GM19043 (cell line): ENCODE data around the gene EIF3C.
"Not testable (repeated sequence)": the region's sequence is repeated elsewhere in the genome, so short reads cannot be mapped to it uniquely, and the experiment has no call there.

ENCODE experiments used
- ATAC-seq: cut with Tn5 transposase; IDR thresholded peaks from one replicate; pipeline ENCODE4 v1.9.1; 2021; ENCODE audit warnings: low read depth; ENCODE audit not compliant: unreplicated experiment

Gene EIF3C

DNA sequence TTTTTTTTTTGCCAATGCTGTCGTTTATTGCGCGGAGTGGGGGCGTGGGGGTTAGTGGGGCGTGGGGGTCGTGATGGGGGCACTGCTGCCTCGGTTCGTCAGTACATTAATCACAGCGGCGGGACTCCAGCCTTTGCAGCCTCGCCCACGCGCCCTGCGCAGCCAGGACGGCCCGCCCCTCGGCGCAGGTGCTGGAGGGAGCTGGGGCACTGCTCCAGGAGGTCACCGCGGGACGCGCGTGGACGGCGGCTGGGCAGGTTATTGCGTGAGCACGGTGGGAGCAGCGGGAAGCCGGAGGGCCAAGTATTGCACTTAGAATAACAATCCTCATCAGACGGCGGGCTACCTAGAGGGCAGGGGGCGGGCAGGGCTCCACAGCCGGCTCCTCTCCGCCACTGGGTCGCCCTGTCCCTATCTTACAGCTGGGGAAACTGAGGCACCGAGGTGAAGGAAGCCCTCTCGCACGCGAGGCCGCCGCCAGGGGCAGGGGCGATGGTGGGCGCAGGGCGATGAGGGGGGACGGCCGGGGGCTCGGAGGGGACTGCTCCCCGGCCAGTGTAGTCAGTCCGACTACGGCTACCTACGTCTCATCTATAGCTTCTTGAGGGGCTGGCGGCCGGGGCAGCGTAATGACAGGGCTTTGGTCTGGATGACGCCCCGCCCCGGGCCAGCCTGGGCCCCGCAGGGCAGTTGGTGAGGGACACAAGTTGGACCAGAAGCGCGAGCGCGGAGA lies 35.5 kb downstream of the EIF3C start:
- not testable (repeated sequence) for ATAC-seq

DNA sequence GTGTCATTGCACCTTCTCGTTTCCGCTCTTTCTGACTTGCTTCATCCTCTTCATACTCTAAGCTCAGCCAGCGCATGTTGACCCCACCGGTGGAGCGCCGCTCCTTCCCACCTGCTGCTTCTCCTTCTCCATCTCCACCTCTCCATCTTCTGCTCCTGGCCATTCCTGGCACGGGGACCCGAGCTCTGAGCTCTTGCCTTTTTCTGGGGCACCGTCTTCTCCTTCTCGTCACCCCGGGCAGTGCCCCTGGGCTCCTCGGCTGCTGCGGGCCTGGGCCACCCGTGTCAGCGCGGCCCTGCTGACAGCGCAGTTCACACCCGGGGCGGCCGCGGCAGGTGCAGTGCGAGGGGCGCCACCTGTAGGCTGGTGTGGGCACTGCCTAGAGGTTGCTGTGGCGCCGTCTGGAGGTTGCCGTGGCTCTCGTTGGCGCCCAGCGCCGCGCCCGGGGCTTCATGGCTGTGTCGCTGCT lies 38.8 kb downstream of the EIF3C start:
- ATAC-seq, result not testable (repeated sequence)

DNA sequence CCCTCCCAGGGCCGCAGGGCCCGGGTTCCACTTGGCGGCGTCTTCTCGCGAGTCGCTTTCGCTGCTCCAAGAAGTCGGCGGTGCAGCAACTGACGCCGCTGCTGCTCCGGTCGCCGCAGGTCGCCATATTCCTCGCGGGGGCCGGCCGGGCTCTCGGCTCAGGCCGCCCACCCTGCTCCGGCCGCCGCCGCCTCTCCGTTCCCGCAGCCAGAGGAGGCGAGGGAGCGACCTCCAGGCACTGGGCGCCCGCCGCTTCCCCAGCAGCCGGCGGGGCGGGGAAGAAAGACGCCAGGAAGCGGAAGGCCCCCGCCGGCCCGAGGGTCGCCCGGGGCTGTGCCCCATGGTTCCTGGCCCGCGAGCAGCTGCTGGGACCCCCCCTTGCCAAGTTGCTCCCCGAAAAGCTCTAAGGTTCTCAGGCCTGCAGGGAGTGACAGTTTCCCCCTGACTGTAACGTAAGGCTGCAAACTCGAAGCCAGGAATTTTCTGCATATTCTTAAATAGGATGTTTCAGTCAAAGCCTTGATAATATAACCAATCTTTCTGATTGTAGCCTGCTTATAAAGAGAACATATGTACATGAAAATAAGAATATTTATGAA lies 39.3 kb downstream of the EIF3C start:
- not testable (repeated sequence) for ATAC-seq

DNA sequence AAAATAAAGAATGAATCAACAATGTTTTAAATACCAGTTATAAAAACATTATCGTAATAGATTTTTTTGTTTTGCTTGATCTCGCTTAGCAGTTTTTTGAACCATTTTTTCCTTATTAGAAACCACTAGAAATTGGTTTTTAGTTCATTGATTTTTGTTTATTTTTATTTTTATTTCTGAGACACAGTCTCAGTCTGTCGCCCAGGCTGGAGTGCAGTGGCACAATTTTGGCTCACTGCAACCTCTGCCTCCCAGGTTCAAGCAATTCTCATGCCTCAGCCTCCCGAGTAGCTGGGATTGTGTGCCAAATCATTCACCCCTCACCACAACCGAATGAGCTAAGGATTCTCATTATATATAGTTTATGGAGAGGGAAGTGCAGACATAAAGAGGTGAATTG lies 40.2 kb downstream of the EIF3C start, which contains the start of gene NPIPB9:
TSS of gene NPIPB9 (plus strand) at position 301 of the 400 bp plus-strand sequence.
- not testable (repeated sequence) for ATAC-seq

DNA sequence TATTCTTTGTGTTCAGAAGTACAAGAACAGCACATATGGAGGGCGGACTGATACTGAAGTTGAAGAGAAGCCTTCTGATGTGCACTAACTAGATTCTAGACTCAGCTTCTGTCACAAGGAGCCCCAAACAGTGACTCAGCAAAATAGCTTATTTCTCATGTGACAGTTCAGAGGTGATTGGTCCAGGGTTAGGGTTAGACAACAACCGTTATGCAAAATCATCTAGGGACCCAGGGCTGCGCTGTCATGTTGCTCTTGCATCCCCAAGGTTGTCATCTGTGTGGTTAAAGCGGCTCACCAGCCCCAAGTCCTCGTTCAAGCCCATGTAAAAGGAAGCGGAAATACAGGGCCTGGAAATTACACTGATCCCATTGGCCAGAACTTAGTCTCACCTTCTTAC lies 70.4 kb downstream of the EIF3C start:
- not testable (repeated sequence) for ATAC-seq

DNA sequence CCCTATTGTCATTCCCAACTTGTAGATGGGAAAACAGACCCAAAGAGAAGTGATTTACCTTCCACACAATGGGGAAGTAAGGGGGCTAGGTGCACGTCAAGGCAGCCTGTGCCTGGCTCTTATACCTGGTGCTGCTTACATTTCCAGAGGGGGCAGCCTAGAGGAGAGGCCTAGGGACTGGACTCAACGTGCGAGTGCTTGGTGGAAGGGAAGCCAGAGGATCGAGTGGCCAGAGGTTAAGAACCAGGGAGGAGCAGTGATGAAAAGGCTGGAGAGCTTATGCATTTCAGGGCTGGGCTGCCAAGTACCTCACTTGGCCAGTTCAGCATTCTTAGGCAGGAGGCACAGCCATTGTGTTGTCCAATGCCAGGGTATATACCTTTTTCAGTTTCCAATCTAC lies 71.1 kb downstream of the EIF3C start:
- not testable (repeated sequence) for ATAC-seq
